IMR-90 (cell line): Measurements from ENCODE around the gene TEAD1.

ENCODE experiments used
- BHLHE40 ChIP-seq: fragments of 150-350 bp; IDR thresholded peaks from 2 replicates; pipeline ENCODE4 v1.6.1; 2016; ENCODE audit warnings: mild to moderate bottlenecking, low read depth, low read length
- CEBPB ChIP-seq: IDR thresholded peaks from 2 replicates; pipeline ENCODE4 v1.6.1; 2012; ENCODE audit warnings: low read depth, low read length, improper control_type of control experiment
- CTCF ChIP-seq: conservative IDR thresholded peaks from 2 replicates; pipeline ENCODE4 v1.5.1; 2012; ENCODE audit warnings: mild to moderate bottlenecking, low read depth, low read length, improper control_type of control experiment
- ELK1 ChIP-seq: fragments of 150-350 bp; IDR thresholded peaks from 2 replicates; pipeline ENCODE4 v1.6.1; 2016; ENCODE audit warnings: low read depth, mild to moderate bottlenecking, low read length, moderate library complexity, borderline replicate concordance
- MAFK ChIP-seq: IDR thresholded peaks from 2 replicates; pipeline ENCODE4 v1.6.1; 2012; ENCODE audit warnings: low read depth, low read length, improper control_type of control experiment
- MAZ ChIP-seq: IDR thresholded peaks from 2 replicates; pipeline ENCODE4 v1.6.1; 2012; ENCODE audit warnings: low read depth, mild to moderate bottlenecking, low read length, improper control_type of control experiment, moderate library complexity, borderline replicate concordance
- MXI1 ChIP-seq: IDR thresholded peaks from 2 replicates; pipeline ENCODE4 v1.6.1; 2012; ENCODE audit warnings: low read depth, mild to moderate bottlenecking, low read length, moderate library complexity, borderline replicate concordance
- NFE2L2 ChIP-seq: fragments of 150-350 bp; IDR thresholded peaks from 2 replicates; pipeline ENCODE4 v1.6.1; 2016; ENCODE audit warnings: low read depth, mild to moderate bottlenecking, low read length
- POLR2A ChIP-seq: IDR thresholded peaks from 2 replicates; pipeline ENCODE4 v1.6.1; 2012; ENCODE audit warnings: mild to moderate bottlenecking, low read depth, low read length
- RAD21 ChIP-seq: IDR thresholded peaks from 2 replicates; pipeline ENCODE4 v1.6.1; 2012; ENCODE audit warnings: low read length, improper control_type of control experiment
- RCOR1 ChIP-seq: IDR thresholded peaks from 2 replicates; pipeline ENCODE4 v1.6.1; 2012; ENCODE audit warnings: mild to moderate bottlenecking, low read length, improper control_type of control experiment; ENCODE audit not compliant: insufficient replicate concordance
- RFX5 ChIP-seq: IDR thresholded peaks from 2 replicates; pipeline ENCODE4 v1.8.0; 2012; ENCODE audit warnings: low read depth, mild to moderate bottlenecking, low read length, moderate library complexity
- SMC3 ChIP-seq: fragments of 150-350 bp; IDR thresholded peaks from 2 replicates; pipeline ENCODE4 v1.6.1; 2016; ENCODE audit warnings: low read depth, mild to moderate bottlenecking, antibody characterized with exemption, low read length, moderate library complexity
- USF2 ChIP-seq: fragments of 150-350 bp; IDR thresholded peaks from 2 replicates; pipeline ENCODE4 v1.6.1; 2017; ENCODE audit warnings: mild to moderate bottlenecking, antibody characterized with exemption, low read length, low read depth

GRCh38 chr11:12680246-12680939 lies 6.2 kb downstream of the TEAD1 start:
- no peak for TF ChIP-seq CTCF
- TF ChIP-seq USF2 = no peak
- TF ChIP-seq RCOR1 = no peak
- TF ChIP-seq POLR2A = peak; percentile 73
- no peak for TF ChIP-seq MAFK
- TF ChIP-seq CEBPB = peak; percentile 25; the same call in 1 of the 2 replicates
- TF ChIP-seq MXI1 = 0 out of 2 replicates have a peak, but pooled peaks have one; percentile 21
- no peak for TF ChIP-seq RFX5
- no peak for TF ChIP-seq RAD21
- no peak for TF ChIP-seq MAZ
- TF ChIP-seq ELK1 = no peak
- no peak for TF ChIP-seq BHLHE40
- no peak for TF ChIP-seq SMC3
- no peak for TF ChIP-seq NFE2L2
